Stimulated activated CD4-positive, alpha-beta T cell treated with anti-CD3 and anti-CD28 coated beads, Interleukin-2, amount 100 ng/mL, for 4 hours (primary cell): ENCODE results near the gene SYPL1.

Experiments
- DNase-seq: peaks from one replicate; pipeline ENCODE4 v3.0.0-alpha.2; 2020; ENCODE audit warnings: low read depth

The SYPL1 gene

DNA sequence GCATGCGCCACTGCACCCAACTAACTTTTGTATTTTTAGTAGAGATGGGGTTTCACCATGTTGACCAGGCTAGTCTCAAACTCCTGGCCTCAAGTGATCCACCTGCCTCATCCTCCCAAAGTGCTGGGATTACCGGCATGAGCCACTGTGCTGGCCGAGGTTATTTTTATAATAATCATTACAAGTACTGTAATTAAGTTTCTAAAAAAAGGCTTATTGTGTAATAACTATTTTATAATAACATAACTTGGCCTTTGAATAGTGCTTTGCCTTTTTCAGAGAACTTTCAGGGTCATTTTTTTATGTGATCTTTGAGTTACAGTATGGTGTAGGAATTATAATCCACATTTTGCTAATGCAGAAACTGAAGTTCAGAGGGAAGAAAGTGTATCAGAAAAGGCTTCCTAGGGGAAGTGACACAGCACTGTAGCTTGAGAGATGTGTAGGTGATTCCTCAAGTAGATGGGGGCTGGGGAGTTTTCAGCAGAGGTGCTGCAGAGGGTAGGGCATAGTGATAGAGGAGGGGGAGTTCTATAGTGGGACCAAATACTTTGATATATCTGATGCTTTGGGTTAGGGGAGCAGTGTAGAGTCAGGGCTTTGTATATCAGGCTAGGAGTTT is 9.2 kb upstream of the SYPL1 start:
- no peak for DNase-seq

DNA sequence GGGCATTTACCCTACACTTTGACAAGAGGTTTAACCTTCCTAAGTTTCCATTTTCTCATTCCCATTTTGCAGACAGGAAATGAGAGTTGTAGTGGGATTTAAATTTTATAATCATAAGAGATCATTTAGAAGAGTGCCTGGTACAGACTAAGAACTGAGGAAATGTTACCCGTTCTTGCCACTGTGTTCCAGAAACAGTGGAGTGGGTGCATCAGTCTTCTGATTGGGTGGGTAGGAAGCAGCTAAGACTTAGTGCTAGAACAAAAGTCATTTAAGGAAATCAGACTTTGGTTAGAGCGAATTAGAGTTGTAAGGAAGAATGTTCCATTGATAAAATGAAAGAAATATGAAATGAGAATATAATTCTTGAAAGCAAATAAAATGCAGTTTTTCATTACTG is 8.4 kb upstream of the SYPL1 start:
- DNase-seq, result no peak

DNA sequence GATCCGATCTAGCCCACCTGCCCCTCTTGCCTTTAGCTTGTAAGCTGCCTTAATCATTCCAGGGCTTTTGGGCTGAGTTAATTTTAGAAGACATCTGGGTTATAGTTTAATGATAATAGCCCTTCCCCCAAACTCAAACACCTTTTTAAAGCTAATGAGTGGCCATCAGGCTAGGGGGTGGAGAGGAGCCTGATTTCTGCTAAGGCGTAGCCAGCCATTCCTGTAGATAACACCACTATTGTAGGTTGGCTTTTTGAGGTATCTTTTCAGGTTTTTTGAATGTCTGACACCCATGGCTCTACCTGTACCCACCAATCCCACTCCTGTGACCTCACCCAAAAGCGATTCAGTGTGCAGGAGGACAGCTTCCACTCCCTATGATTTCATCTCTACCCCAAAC is 7.6 kb upstream of the SYPL1 start:
- no peak for DNase-seq

DNA sequence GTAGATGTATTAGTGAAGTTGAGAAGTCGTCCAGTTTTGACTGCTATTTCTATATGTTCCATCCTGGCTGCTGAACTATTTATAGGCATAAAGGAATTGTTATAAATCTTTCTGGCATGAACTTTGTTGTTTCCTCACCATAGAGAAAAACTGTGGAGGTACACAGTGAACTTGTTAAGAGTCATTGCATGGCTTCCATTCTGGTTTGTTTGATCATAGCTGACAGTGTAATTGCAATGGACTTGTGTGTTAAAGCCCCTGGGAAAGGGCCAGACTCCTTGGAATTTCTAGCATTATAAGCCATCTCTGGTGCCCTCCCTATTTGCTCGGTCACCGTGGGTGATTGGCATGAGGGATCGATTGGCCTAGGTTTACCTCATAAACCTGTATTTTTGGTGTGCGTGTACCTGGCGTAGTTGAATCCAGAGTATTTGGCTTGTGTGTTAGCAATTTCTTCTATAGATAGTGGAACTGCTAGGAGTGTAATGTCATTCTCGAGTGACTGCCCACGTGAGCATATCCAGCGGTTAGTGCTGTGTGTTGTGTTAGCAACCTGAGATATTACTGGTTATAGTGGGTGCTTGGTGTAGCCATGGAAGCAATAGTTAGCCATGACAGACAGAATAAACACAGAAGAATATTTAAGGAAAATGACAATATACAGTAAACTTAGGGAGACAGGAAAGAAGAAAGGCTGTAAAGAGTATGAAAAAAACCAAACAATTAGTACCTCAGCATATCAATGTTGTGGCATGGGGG is 5.9 kb upstream of the SYPL1 start:
- DNase-seq, result no peak

DNA sequence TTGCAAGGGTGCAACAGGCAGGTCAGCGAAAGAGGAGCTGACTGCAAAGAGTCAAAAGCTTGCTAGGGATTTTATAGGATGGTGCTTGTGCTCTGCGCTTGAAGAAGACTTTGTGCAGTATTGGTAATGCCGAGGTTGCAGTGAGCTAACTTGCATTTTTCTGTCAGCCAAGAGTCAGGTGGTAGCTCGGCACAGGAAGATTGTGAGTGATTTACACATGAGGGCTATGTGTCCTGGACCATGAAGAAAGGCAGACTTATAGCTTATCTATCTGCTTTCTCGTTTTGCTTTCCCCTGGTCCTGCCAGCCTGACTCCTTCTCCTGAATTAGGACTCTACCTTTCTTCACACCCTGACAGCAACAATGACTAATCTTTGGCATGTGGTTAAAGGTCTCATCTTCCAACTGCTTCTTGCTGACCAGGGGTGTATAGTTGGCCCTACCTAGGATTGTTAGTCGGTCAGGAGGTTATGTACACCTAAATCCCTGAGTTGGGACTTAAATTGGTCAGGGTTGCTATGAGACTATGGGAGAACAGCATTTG is 4.1 kb upstream of the SYPL1 start:
- no peak for DNase-seq

DNA sequence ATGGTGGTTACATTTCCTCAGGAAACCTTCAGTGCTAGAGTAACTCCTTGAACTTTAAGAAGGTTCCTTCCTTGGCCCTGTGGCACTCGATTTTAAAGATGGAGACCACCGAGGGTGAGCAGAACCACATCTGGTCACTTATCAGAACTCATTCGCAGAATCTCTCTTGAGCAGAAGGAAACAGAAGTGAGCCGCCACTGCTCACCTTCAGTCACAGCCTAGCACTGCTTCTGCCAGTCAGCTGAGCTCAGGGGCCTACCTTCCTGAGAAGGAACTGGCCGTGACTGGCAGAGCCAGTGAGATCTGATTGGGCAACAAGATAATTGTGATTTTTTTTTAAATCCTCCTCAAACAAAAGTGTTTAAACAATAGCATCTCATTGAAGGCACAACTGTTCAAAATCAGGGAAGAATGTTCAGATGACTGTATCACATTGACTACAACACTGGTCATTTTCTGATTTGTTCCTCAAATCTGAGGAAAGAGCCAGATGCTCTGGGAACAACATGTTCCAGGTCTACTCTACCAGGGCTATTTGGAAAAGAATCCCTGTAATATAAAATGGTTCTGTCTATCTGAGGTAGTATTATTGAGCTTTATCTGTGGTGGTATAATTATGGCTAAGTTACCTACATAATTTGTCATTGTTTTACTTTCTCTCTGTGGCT is 2.7 kb upstream of the SYPL1 start:
- DNase-seq, result peak; percentile 6

DNA sequence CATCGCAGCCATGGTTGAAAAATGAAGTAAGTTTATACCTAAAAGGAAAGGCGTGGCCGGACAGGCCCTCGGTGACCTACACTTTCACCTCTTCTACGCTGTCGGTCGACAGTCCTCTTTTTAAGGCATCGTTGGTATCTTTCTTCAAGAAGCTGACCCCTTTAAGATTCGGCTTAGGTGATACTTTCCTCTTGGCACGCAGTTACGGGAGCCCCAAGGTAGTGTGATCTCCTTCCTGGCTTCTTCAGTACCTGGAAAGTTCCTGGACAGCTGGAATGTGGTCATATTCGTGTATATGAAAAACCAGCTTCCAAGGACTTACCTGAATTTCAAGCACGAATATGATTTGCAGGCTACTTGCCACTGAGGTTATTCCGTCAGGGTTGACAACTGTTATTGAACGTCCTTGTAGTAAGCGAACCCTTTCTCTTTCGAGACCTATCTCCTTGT is 885 bp upstream of the SYPL1 start:
- no peak for DNase-seq

DNA sequence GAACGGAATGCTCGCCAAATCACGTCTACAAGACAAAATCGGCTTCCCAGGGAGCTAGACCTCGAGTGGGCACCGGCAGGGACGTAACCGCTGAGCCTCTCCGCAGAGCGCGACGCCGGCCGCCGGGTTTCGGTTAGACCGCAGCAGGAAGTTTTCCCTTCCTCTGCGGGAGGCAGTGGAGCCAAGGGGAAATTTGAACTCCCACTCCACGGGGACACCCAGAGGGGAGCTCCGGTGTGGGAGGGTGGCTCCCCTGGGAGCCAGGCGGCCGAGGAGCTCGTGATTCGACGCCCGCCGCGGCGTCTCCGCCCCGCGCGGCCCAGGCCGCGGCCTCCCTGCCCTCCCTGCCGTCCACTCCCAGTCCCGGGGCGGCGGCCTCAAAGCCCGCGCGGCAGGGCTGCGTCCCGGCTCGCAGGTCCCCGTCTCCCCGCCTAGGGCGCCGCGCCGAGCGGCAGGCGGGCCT is 426 bp downstream of the SYPL1 start:
- DNase-seq, result peak; percentile 8

DNA sequence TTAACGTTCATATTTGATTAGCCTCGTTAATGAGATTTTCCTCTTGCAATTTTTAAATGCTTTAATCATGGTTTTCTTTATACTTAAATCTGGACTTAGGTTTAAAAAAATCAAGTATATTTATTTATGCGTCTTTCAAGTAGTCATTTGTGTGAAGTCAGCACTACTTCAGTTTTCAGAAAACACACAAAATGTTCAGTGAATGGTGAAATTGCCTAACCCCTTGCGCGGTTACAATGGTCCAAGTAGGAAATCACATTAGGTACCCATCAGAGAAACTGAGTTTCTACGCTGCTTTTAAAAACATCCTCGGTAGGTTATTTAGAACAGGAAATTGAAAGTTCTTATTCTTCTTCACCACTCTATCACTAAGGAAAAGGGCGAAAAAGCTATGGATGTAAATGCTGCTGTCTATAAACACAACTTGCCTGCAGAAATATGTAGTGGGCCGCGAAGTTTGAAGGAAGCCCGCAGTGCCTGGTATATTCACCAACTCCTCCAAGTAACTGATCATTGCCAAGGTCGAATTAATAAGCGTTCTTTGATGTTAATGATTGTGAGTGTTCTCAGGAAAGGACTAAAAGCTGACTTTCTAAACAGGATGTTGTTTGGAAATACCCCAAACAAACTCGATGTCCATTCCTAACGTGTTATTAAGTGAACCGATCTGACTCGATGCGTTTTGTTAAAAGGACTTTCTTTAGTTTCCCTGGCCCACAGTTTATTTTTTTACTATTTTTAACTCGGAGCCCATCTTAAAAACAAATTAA is 1.0 kb downstream of the SYPL1 start:
- no peak for DNase-seq

DNA sequence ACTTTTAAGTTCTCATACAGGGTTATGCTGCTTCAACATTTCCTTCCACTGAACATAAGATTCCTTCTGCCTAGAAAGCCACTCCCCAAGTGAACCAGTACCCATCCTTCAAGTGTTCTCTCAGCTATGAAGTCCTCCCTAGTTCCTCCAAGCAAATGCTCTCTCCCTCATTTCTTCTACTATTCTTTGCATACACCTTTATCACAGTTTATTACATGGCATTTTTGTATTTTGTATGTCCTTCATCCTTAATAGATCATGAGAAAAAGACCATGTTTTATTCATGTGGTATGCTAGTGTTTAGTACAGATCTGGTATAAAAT is 1.9 kb downstream of the SYPL1 start:
- DNase-seq, result no peak

DNA sequence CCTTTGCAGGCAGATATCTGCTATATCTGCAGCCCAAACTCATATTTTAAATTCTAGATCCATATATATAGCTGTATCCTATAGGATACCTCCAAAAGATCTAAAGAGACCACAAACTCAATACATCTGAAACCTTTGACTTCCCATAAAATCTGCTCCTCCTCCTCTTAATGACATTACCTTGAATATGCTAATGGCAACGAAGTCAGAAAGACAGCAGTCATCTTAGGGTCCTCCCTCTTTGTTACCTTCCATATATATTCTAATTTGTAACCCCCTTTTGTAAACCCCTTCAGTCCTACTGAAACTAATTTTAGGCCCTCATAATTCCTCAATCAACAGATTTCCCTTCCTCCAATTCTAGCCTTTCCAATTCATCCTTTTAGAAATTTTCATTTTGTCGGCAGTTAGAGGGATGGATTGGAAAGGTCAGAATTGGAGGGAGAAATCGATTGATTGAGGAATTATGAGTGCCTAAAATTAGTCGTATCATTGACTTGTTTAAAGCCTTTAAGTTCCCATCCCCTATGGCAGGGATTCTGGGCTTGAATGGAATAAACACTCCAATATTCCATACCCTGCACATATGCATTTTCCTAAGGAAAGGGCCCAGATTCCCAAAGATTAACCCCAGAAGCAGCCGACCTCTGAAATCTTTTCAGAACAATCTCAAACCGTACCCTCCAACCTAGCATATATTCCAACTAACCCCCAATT is 2.4 kb downstream of the SYPL1 start:
- DNase-seq, result no peak

DNA sequence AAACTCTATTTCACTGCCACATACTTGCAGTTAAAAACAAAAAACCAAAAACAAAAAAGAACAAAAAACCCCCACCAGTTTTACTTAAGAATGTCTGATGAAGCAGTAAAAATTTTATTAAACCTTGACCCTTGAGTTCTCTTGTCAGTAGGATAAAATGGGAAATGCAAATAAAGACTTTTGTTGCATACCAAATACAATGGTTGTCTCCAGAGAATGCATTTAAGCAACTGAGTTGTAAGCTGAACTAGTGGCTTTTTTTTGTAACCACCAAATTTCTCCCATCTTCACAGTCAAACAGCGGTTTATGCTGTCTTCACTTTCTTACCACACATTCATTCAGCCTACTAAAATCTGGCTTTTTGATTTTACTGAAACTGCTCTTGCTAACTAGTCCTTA is 3.1 kb downstream of the SYPL1 start:
- no peak for DNase-seq

DNA sequence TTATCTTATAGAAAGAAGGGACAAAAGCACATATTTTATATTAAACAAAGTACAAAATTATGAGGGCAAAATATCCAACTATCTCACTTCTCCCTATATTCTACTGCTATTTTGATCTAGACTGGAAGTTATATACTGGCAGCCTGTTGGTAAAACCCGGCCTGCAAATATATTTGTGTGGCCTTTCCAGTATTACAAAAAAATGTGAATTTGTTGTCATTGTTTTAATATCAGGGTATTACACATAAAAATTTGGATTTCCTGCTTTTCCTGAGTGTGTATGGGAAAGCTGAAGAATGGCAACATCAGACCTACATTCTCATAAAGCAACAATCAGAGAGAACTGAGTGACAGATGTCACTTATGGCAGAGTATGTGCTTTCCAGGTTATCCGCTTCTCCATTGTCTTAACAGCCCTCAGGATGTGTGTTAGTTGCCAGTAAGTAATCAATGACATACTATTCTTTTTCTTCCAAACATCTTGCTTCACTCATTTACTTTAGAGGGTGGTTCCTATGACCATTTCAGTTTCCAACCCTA is 7.3 kb downstream of the SYPL1 start:
- DNase-seq, result no peak

DNA sequence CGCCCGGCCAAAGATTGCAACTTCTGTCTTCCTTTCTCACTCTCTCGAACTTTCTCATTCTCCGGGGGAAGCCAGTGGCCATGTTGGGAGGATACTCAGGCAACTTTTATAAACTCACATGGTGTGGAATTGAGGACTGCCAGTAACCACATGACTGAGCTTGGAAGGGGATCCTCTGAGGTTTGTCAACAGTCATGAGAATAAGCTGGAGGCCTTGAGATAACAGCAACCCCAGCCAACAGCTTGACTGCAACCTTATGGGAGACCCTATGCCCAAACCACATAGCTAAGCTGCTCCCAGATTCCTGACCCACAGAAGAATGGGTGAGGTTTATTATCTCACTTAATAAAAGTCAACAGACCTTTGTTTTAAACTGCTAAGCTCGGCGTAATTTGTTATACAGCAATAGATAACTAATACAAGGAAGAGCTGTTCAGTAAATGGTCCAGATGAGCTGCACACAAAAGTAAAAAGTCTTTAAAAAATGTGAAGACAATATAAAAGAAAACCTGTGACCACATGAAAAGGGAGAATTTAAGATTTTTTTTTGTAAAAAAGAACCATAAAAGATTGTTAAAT is 9.6 kb downstream of the SYPL1 start:
- DNase-seq, result no peak

DNA sequence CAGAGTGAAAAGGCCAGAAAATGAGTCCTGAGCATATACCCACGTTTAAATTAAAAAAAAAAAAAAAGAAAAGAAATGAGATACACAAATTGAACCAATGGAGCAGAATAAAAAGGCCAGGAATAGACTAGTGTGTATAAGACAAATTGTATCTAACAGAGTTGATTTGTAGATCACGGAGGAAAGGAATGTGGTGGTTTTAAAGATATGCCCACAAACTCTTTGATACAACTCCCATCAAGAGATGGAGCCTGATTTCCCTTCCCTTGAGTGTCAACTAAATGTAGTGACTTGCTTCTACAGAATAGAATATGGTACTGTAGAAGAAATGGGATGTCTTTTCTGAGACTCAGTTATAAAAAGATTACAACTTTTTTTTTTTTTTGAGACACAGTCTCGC is 10.4 kb downstream of the SYPL1 start:
- DNase-seq, result no peak

DNA sequence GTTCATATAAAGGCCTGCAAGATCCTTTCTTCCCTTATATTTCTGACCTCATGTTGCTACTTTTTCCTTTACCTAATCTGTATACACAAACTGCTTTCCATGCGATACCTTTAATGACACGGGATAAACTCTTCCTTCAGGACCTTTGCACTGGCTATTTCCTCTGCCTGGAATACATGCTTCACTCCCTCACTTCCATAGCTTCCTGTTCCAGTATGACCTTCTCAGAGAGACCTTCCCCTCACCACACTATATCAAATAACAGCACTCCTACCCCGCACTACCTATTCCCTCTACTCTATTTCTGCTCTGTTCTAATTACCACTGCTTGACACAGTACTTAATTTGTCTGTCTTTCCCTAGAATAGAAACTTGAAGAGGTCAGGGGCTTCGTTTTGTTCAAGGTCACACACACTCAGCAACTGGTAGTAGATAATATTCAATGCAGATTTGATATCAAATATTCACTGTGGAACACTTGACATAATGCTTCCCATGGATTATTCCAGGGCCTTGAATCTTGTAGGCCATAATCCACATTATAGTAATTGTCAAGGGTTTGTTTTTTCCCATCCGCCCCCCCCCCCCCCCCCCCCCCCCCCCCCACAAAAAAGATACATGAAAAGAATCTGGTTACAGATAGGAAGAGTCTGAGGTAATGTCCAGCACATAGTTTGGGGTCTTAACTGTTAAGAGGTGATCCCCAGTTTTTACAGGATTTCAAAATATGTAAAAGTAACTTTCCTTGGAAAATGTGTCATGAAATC is 11.1 kb downstream of the SYPL1 start:
- DNase-seq, result no peak

DNA sequence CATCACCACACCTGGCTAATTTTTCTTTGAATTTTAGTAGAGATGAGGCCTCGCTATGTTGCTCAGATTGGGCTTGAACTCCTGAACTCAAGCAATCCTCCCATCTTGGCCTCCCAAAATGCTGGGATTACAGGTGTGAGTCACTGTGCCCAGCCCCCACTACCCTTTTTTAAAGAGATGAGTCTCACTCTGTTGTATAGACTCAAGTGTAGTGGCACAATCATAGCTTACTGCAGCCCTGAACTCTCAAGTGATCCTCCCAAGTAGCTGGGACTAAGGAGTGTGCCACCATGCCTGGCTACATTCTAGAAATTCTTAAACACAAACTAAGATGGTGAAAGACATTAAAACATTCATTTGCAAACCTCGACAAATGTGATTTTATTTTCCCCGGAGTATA is 12.6 kb downstream of the SYPL1 start:
- no peak for DNase-seq

DNA sequence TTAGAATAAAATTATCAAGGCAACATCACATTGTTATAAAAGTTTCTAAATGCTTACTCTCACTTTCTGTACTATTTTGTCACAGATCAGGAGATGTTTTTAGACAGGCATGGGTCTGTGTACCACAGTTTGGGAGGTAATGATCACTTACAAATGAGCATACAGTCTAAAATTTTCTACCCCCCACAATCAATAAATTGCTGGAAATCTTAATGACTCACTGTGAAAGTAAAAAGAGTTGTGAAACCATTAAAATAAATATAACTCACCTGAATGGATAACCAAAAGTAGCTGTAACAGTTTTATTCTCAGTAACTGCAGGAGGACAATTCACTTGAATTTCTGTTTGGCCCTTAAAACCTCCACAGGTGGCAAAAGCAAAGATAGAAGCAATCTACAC is 13.2 kb downstream of the SYPL1 start:
- DNase-seq, result no peak

DNA sequence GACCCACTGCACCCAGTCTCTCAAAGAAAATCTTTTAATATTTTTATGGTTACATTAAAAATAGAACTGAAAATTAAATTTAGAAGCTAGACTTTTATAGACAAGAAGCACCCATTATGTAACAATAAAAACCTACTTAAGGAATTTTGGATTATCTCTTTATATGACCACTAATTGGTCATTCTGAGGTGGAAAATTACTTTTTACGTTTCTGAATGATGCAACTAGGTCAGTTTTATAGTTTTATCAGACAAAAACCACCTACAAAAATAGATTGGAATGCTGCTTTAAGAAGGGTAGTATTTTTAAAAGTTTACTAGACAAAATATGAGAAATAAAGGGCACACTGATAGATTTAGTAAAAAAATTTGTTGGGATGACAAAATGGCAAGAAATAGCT is 16.5 kb downstream of the SYPL1 start:
- DNase-seq, result no peak

DNA sequence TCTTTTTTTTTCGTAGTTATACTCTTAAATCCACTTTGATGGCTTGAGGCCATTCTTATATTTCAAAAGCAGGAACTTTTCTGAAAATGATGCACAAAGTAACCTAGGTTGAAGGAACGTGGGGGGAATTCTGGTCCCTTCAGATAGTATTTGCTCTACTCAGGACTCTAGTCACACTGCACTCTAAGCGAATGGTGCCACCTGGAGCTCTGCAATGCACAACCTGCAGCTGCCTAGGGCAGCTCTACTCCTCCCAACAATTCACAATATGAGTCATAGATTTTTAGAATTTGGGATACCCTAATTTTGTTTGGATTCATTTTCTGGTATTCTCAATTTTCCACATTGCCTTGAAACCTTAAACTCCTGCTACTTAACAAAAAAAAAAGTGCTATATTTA is 17.3 kb downstream of the SYPL1 start:
- DNase-seq, result no peak
